ENCODE results near the gene GGTLC1.

GRCh38 chr20:23967616-23967979 lies 21.0 kb downstream of the GGTLC1 start:
- no peak for TF ChIP-seq IRF3 (IDR thresholded peaks at IDR 0.05)
- no peak for TF ChIP-seq POLR2AphosphoS5 (IDR thresholded peaks at IDR 0.05; ENCODE audit: low read length)

Data from GM12878 (cell line).